ENCODE measurements around the gene GABRP.
A peak's percentile ranks its signal among the peaks of the same experiment; 100 is the strongest.

The GABRP gene

DNA sequence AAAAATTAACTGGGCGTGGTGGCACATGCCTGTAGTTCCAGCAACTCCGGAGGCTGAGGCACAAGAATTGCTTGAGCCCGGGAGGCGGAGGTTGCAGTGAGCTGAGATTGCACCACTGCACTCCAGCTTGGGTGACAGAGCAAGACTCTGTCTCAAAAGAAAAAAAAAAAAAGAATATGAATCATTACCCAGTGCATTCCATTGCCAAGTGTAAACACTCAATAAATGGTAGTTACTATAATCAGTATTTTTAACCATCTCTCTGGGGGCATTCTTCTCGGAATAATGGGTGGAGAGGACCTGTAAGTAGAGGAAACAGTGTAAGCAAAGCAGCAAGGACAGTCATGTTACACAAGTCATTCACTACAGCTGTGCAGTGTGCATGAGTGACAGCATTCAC is 64.5 kb downstream of the GABRP start:
- TF ChIP-seq CTCF (IDR thresholded peaks at IDR 0.05; ENCODE audit: low read depth, low read length): no peak
- peak in 1 of 2 donors; percentile 76 for DNase-seq (ENCODE audit: low read depth in 2 of 2)
- H3K4me3 ChIP-seq (replicated peaks in 1 of 2; ENCODE audit: low read depth in 2 of 2, low read length in 2 of 2): no peak overlapping the region

DNA sequence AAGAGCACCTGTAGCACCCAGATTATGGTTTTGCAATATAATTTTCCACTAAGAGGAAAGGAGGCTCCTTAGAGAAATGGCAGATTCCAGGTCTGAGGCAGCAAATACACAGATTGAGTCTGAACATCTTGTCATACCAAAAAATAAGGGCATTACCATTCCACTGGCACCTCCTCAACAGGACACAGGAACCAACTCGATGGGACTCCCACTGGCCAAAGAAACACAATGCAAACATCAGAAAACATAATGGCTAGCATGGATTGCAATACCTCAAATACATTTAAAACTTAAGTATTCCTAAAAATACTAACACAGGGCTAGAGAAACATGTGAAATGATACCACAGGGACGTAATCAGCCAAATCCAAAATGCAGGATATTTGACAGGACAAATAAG is 65.8 kb downstream of the GABRP start:
- TF ChIP-seq CTCF (IDR thresholded peaks at IDR 0.05; ENCODE audit: low read depth, low read length): peak; percentile 7
- H3K4me3 ChIP-seq (replicated peaks in 1 of 2; ENCODE audit: low read depth in 2 of 2, low read length in 2 of 2): no peak overlapping the region
- DNase-seq (ENCODE audit: low read depth in 2 of 2): no peak

- no peak overlapping the region for H3K4me3 ChIP-seq (replicated peaks in 1 of 2; ENCODE audit: low read depth in 2 of 2, low read length in 2 of 2)
- no peak for TF ChIP-seq CTCF (IDR thresholded peaks at IDR 0.05; ENCODE audit: low read depth, low read length)
- DNase-seq (ENCODE audit: low read depth in 2 of 2): peak; percentile 21
Measured at GRCh38 chr5:170854566-170854965, 71.0 kb downstream of the GABRP start.

DNA sequence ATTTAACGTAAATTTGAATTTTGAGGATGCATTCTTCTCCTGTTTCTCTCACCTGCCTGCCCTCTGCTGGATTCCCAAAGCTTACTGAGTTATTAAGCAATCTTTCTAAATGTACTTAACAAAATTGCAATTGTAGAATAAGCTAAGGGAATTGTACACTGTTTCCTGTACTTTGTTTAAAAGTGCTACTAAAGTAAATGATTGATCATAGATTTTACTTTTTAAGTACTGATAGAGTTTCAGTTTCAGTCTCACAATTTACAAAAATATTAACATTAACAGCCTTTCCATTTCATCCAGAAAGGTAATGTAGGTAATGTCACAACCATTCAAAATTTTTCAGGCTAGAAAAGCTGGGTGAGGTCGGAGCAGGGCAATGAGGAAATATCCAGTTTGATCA is 73.5 kb downstream of the GABRP start:
- no peak for DNase-seq (ENCODE audit: low read depth in 2 of 2)

GRCh38 chr5:170860415-170860814 is 76.9 kb downstream of the GABRP start:
- no peak for DNase-seq (ENCODE audit: low read depth in 2 of 2)
- no peak for TF ChIP-seq CTCF (IDR thresholded peaks at IDR 0.05; ENCODE audit: low read depth, low read length)
- H3K4me3 ChIP-seq (replicated peaks in 1 of 2; ENCODE audit: low read depth in 2 of 2, low read length in 2 of 2): no peak overlapping the region

More for the DNA sequence above, 73.5 kb downstream of the GABRP start:
- TF ChIP-seq CTCF (IDR thresholded peaks at IDR 0.05; ENCODE audit: low read depth, low read length): no peak
- no peak overlapping the region for H3K4me3 ChIP-seq (replicated peaks in 1 of 2; ENCODE audit: low read depth in 2 of 2, low read length in 2 of 2)

DNA sequence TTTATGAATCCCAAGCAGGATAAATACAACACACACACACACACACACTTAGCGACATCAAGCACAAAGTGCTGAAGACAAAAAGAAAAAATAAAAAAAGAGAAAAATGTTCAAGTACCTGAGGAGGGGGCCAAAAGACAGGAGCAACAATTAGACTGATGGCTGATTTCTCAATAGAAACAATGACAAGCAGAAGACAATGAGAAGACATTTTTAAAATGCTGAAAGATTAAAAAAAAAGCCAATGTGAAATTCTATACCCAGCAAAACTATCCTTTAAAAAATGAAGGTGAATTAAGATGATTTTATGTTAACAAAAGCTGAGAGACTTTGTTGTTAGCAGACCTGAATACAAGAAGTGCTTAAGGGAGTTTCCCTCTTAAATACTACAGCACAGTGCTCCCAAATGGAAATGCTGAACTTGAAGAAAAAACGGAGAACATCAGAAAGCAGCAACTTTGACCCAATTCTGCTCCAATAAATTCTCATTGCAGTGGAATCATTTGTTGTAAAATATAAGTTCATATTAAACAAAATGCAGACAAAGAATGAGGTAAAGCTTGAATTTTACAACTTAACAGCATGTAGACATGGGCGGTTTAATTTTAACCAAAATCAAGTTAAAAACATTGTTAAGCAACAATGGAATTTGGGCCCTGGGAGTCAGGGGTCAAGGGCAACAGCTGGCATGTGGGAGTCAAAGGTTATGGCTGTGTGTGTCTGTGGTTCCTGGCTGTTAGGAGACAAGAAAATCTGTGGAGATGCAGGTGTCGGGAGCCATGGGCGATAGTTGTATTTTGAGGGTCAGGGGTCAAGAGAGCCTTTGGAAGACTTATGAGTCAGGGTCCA is 77.5 kb downstream of the GABRP start:
- DNase-seq (ENCODE audit: low read depth in 2 of 2): peak in 1 of 2 donors; percentile 24
- peak overlapping the region in 1 of 2 donors; percentile 22 for H3K4me3 ChIP-seq (replicated peaks in 1 of 2; ENCODE audit: low read depth in 2 of 2, low read length in 2 of 2)
- no peak for TF ChIP-seq CTCF (IDR thresholded peaks at IDR 0.05; ENCODE audit: low read depth, low read length)

- H3K4me3 ChIP-seq (replicated peaks in 1 of 2; ENCODE audit: low read depth in 2 of 2, low read length in 2 of 2): peak overlapping the region in 1 of 2 donors; percentile 77
- no peak for TF ChIP-seq CTCF (IDR thresholded peaks at IDR 0.05; ENCODE audit: low read depth, low read length)
Measured at GRCh38 chr5:170861667-170861916, 78.1 kb downstream of the GABRP start.

More at GRCh38 chr5:170861667-170861916, 78.1 kb downstream of the GABRP start:
- no peak for DNase-seq (ENCODE audit: low read depth in 2 of 2)

All from cardiac fibroblast (primary cell).